Endodermal cell (in vitro differentiated cells): ENCODE results near the gene RUBCN. TPM values are rescaled to one million over a fixed set of nuclear protein-coding genes. Genes with fewer than 3 reads are reported as not detected.
A peak's percentile ranks its signal among the peaks of the same experiment; 100 is the strongest.

Experiments
- DNase-seq: peaks from one replicate; pipeline ENCODE4 v3.0.0-alpha.2; 2017
- H3K27ac ChIP-seq: 2 replicates; pipeline ENCODE4 v1.5.1; 2013; ENCODE audit warnings: mild to moderate bottlenecking, low read depth, low read length, moderate library complexity
- H3K27me3 ChIP-seq: 2 replicates; pipeline ENCODE4 v1.6.1; 2013; ENCODE audit warnings: mild to moderate bottlenecking, low read length, moderate library complexity; ENCODE audit not compliant: insufficient read depth, control insufficient read depth, poor library complexity, severe bottlenecking
- H3K36me3 ChIP-seq: 2 replicates; pipeline ENCODE4 v1.7.0; 2013; ENCODE audit warnings: mild to moderate bottlenecking, low read length, moderate library complexity; ENCODE audit not compliant: control insufficient read depth, insufficient read depth
- H3K4me1 ChIP-seq: one replicate; pipeline ENCODE4 v1.7.0; 2013; ENCODE audit warnings: low read length; ENCODE audit not compliant: control insufficient read depth, insufficient read depth
- H3K4me3 ChIP-seq: 2 replicates; pipeline ENCODE4 v1.5.1; 2013; ENCODE audit warnings: mild to moderate bottlenecking, low read length, moderate library complexity
- H3K9ac ChIP-seq: 2 replicates; pipeline ENCODE4 v1.6.1; 2013; ENCODE audit warnings: mild to moderate bottlenecking, low read length, moderate library complexity; ENCODE audit not compliant: poor library complexity, severe bottlenecking; ENCODE audit errors: extremely low read depth
- H3K9me3 ChIP-seq: 2 replicates; pipeline ENCODE4 v1.6.1; 2013; ENCODE audit warnings: mild to moderate bottlenecking, low read length, moderate library complexity; ENCODE audit not compliant: control insufficient read depth
- H3K27ac Mint-ChIP-seq: 2 replicates; pipeline ENCODE4 v1.8.0; 2020; ENCODE audit warnings: mixed read lengths
- H3K27me3 Mint-ChIP-seq: 2 replicates; pipeline ENCODE4 v1.8.0; 2021; ENCODE audit warnings: mild to moderate bottlenecking, mixed read lengths; ENCODE audit not compliant: insufficient read depth
- H3K36me3 Mint-ChIP-seq: 2 replicates; pipeline ENCODE4 v1.8.0; 2020; ENCODE audit warnings: low read depth, mixed read lengths
- H3K4me1 Mint-ChIP-seq: 2 replicates; pipeline ENCODE4 v1.8.0; 2020; ENCODE audit warnings: mixed read lengths
- H3K4me3 Mint-ChIP-seq: 2 replicates; pipeline ENCODE4 v1.8.0; 2020; ENCODE audit warnings: mild to moderate bottlenecking, moderate library complexity, mixed read lengths
- H3K9me3 Mint-ChIP-seq: 2 replicates; pipeline ENCODE4 v1.8.0; 2020; ENCODE audit warnings: mild to moderate bottlenecking, mixed read lengths
- WGBS, 2 experiments: methylation state at CpG; one replicate each; pipeline versions ENCODE4 v1.1.5 to v1.1.7; 2013; ENCODE audit warnings: missing lambda C conversion rate in 2 of 2, mixed read lengths in 1 of 2; ENCODE audit not compliant: insufficient coverage in 1 of 2, insufficient read length in 1 of 2; 5-methylcytosine and 5-hydroxymethylcytosine counted together
- total RNA-seq, 2 donors: library from RNA; stranded (reverse); fragmentation: NEBNext Ultra II Directional in 1 of 2; extraction: Animal tissue kit (Norgen Biotek cat#: 25700) in 1 of 2; gene quantifications; 2 replicates in 1 of 2; 3 replicates in 1 of 2; pipeline ENCODE4 v1.2.1, GENCODE V29; 2021
- TF ChIP-seq, protein P1 (sequence below): fragments of 200-600 bp; sonication (generic); conservative IDR thresholded peaks from 2 replicates; pipeline ENCODE4 v1.5.0; 2021; ENCODE audit warnings: antibody characterized with exemption, mild to moderate bottlenecking

Gene RUBCN
- total RNA-seq, 2 donors from 2014 or later = 17.2 to 18.3 TPM

DNA sequence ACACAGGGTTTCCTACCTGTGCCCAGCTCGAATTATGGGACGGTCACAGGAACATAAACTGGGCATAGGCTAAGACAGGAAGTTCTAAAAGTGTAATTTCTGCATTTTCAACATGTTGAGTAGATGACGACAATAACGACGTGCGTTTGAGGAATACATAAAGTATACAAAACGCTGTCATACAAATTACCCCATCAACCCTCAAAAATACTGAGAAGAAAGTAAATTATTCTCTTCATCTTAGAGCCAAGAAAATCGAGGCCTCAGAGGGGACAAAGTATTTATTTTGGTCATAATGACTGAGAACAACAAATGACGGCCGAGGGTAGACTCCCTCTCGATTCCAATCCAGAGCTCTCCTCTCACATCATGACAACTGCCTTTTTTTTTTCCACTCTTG is 60.8 kb downstream of the RUBCN start:
- H3K27me3 Mint-ChIP-seq = no peaks in the 10 kb centered on the region
- H3K27ac Mint-ChIP-seq = no peak overlapping the region

DNA sequence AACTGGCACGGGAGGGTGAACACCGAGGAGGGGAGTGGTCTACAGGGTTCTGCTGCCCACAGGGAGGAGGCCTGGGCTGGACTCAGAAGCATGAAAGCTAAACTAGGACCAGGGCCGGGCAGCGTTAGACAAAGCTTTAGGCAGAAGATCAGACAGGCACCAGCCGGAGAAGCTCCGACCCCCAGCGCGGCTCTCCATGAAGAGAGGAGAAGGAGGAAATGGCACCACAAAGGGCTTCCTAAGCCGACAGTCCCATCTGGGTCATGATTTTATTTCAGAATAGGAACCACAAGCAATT is 61.2 kb downstream of the RUBCN start:
- Histone ChIP-seq H3K4me1 (peaks cover 4% of the 10 kb centered on the region), H3K27me3 (no peaks in the 10 kb centered on the region), H3K4me3 (no peak overlapping the region), H3K36me3 (peaks cover 11% of the 10 kb centered on the region), H3K9me3 (no peaks in the 10 kb centered on the region), H3K27ac (no peak overlapping the region), H3K9ac (no peak overlapping the region)
- Mint-ChIP-seq H3K4me3 (no peak overlapping the region), H3K27ac (no peak overlapping the region), H3K27me3 (no peaks in the 10 kb centered on the region), H3K36me3 (peaks cover 61% of the 10 kb centered on the region), H3K4me1 (peaks cover 27% of the 10 kb centered on the region), H3K9me3 (peaks cover 18% of the 10 kb centered on the region)
- WGBS, 2 experiments = 96 to 98% methylated on average over 8 to 9 of the region's 9 CpGs
- TF ChIP-seq, protein P1, sequence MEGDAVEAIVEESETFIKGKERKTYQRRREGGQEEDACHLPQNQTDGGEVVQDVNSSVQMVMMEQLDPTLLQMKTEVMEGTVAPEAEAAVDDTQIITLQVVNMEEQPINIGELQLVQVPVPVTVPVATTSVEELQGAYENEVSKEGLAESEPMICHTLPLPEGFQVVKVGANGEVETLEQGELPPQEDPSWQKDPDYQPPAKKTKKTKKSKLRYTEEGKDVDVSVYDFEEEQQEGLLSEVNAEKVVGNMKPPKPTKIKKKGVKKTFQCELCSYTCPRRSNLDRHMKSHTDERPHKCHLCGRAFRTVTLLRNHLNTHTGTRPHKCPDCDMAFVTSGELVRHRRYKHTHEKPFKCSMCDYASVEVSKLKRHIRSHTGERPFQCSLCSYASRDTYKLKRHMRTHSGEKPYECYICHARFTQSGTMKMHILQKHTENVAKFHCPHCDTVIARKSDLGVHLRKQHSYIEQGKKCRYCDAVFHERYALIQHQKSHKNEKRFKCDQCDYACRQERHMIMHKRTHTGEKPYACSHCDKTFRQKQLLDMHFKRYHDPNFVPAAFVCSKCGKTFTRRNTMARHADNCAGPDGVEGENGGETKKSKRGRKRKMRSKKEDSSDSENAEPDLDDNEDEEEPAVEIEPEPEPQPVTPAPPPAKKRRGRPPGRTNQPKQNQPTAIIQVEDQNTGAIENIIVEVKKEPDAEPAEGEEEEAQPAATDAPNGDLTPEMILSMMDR = no peak
- peak; percentile 26 for DNase-seq

More for the DNA sequence above, 60.8 kb downstream of the RUBCN start:
- Mint-ChIP-seq H3K36me3 (peaks cover 64% of the 10 kb centered on the region), H3K9me3 (peaks cover 18% of the 10 kb centered on the region), H3K4me3 (no peak overlapping the region), H3K4me1 (peaks cover 24% of the 10 kb centered on the region)
- H3K4me3 ChIP-seq = no peak overlapping the region
- WGBS, 2 experiments = 92 to 94% methylated on average over 8 to 11 of the region's 11 CpGs
- no peaks in the 10 kb centered on the region for H3K9me3 ChIP-seq
- H3K4me1 ChIP-seq = peaks cover 4% of the 10 kb centered on the region
- peaks cover 13% of the 10 kb centered on the region for H3K36me3 ChIP-seq
- H3K27me3 ChIP-seq = no peaks in the 10 kb centered on the region
- H3K27ac ChIP-seq = no peak overlapping the region
- TF ChIP-seq, protein P1 = no peak
- H3K9ac ChIP-seq = no peak overlapping the region
- DNase-seq = no peak

DNA sequence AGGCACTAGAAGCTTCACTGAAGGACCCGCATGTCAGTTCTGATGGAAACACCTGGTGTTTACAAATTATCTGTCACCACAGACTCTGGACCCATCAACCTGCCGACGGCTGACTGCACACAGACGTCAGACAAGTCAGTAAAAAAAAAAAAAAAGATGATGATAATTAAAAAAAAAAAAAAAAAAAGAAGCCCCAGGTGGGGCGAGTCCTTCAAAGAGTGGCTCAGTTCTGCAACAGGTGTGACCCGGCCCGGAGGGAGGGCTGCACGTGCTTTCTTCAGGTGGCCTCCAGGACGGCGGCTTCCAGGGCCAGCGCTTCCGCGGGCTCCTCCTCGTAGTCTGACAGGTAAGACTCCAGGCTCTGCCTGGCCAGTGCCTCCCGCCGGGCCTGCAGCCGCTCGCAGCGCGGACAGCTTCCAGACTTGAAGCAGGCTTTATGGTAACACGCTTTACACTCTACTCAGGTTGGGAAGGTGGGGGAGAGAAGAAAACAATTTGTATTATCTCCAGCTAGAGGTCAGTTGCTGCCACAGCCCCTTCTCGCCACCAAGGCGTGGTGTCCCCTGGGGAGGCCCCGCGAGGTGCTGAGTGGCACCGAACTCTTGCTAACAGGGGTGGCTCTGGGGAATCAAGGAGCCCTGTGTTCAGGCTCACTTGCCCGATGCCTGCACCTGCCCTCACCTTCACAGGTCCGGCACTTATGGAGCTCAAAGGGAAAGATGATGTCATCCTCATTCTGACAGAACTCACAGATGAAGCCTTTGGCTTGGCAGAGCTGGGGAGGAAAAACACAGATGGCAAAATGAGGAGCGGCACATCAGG is 61.8 kb downstream of the RUBCN start:
- Mint-ChIP-seq H3K27me3 (no peaks in the 10 kb centered on the region), H3K4me1 (peaks cover 27% of the 10 kb centered on the region)

More for the DNA sequence above, 61.8 kb downstream of the RUBCN start:
- H3K36me3 Mint-ChIP-seq = peaks cover 62% of the 10 kb centered on the region
- H3K4me3 Mint-ChIP-seq = no peak overlapping the region
- DNase-seq = no peak
- WGBS, 2 experiments = 96 to 97% methylated on average over 22 to 29 of the region's 29 CpGs
- no peak overlapping the region for H3K27ac Mint-ChIP-seq
- TF ChIP-seq, protein P1 = no peak
- Histone ChIP-seq H3K27me3 (no peaks in the 10 kb centered on the region), H3K4me1 (peaks cover 4% of the 10 kb centered on the region), H3K27ac (no peak overlapping the region), H3K9me3 (no peaks in the 10 kb centered on the region), H3K9ac (no peak overlapping the region), H3K4me3 (no peak overlapping the region), H3K36me3 (peaks cover 9% of the 10 kb centered on the region)
- peaks cover 15% of the 10 kb centered on the region for H3K9me3 Mint-ChIP-seq
